EL (cell line): ENCODE results near the gene ARID3C.

Experiments used
- DNase-seq: peaks from one replicate; pipeline ENCODE4 v3.0.0-alpha.2; 2016

Gene ARID3C

GRCh38 chr9:34627716-34628655 is 880 bp downstream of the ARID3C start:
- DNase-seq: no peak

- DNase-seq: no peak
Measured at GRCh38 chr9:34625186-34625486, 3.7 kb downstream of the ARID3C start.

GRCh38 chr9:34624475-34625185 is 4.2 kb downstream of the ARID3C start:
- DNase-seq: no peak

GRCh38 chr9:34623374-34624235 is 5.3 kb downstream of the ARID3C start:
- no peak for DNase-seq

GRCh38 chr9:34620061-34620994 is 8.5 kb downstream of the ARID3C start, which contains the start of gene DCTN3:
TSS of gene DCTN3 (minus strand) at chr9:34620495. CDS start at chr9:34620464, 31 bp downstream.
- peak; percentile 96 for DNase-seq

DNA sequence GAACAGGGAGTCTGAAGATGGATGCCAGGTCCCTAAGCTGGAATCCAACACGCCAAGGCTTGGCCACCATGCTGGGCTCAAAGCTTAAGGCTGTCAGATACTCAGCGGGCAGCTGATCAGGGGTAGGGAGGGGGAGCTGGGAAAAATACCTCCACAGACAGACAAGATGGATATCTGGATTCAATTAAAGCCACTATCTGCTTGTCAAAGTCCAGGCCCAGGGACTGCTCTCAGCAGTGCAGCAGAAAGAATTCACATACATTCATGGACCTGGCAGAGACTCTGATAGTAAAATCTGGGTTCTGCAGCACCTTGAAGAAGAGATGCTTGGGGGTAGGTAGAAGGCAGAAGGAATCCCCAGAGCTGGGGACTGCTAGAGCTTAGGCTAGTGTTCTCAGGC is 13.7 kb downstream of the ARID3C start:
- DNase-seq: no peak

DNA sequence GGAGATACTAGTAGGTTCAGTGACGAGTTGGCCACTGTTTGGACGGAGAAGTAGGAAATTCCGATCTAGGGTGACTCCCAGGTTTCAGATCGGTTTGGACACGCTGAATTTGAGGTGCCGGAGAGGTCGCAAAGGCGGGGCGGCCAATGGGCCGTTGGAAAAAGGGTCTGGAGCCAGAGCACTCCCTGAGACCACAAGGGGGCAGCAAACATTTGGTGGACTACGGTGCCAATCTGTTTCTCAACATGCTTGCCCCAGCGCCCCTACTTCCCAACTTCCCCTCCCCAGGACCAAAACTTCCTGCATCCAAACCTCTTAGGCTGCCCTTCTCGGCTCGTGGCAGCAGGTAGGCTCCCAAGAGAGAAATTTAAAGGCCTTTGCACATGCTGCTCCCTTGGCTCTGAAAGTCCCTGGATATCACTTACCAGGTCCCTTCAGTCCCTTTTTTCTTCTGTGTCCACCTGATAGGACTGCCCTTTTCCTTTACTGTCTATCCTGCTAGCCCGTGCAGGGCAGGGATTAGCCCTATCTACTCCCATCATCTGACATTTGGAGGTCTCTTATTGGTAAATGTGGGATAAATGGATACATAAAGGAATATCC is 16.0 kb downstream of the ARID3C start:
- peak; percentile 82 for DNase-seq

DNA sequence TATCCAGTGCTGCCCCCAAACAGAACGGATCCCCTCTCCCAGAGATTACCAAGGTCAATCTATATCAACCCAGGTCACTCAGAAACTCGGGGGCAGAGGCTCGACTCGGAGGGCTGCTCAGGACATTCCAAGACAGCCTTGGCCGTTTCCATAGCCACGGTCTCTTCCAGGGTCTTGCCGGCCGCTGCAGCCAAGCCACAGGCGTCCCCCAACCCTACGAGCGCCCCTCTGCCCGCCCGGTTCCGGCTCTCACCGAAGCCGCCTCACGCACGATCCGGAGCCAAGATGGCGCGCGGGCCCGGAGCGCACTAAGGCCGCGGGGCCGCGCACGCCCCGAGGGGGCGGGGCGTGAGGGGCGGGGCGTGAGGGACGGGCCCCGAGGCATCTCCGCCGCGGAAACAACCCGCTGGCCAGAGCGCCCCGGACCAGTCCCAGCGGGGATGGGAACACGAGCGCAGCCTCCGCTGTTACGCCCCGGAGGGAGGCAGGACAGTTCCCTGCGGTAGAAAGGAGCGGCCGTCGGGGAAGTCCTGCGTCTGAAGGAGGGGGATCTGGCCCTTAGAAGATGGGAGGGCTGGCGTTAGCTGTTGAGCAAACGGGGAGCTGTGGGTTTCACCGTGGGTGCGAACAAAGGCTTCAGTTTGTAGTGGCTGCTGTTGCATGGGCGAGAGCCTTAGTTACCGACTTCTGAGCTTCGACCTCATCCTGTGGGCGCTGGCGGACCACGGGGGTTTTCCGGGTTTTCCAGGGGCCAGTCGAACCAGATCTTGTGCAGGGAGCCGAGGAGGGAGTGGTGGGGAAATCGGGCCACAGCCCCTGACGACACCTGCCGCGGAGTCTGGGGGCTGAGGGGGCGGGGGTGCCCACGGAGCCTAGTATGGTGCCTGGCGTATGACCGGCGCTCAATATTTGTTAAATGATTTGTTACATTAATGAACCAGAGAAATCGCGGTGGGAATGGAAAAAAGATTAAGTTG is 16.8 kb downstream of the ARID3C start, which contains the start of gene RPP25L:
RPP25L (minus strand) TSS at position 287 of the 977 bp plus-strand sequence. CDS start 801 bp downstream, outside the sequence.
- peak; percentile 88 for DNase-seq

DNA sequence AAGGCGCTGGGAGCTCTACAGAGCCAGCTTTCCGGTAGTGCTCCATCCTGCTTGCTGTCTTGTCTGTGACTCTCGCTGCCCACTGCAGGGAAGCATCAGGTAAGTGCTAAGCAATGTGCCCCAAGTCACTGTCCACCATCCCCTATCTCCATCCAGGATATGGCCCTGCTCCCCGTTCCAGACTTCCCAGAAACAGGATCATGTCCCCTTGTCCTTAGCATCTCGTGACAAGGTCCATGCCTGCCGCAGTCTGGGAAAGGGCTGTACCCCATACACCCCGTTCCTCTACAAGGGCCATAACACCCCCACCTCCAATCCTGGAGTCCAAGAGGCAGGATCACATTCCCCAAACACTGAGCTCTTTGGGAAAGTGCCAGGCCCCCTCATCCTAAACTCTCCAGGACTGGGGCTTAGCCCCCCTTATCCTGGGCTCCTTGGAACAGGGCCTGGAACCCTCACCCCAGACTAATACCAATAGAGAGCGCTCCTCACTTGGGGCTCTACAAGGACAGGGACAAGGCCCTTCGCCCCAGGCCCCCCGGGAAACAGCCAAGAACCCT is 17.5 kb downstream of the ARID3C start:
- DNase-seq: no peak

- no peak for DNase-seq
Measured at GRCh38 chr9:34610434-34611206, 18.2 kb downstream of the ARID3C start.

- DNase-seq: no peak
Measured at GRCh38 chr9:34607331-34607730, 21.5 kb downstream of the ARID3C start.

DNA sequence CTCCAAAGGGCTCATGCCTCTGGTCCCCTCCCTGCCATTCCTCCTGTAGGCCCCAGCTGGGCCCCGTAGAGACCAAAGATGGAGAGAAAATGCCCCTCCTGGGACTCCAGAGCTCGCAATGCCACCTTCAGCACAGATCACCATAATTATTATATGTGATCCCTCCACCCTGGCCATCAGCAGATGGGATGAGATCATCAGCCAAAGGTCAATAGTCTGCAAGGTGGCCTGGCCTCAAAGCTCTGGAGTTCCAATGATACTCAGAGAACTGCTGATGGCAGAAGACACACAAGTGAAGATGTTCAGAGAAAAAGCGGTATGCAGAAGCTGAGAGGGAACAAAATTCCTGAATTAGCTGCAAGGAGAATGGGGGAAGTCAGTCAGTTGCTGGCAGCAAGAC is 22.0 kb downstream of the ARID3C start:
- no peak for DNase-seq

- DNase-seq: no peak
Measured at GRCh38 chr9:34606190-34606589, 22.7 kb downstream of the ARID3C start.

GRCh38 chr9:34603610-34604231 is 25.1 kb downstream of the ARID3C start:
- DNase-seq: peak; percentile 75

- DNase-seq: no peak
Measured at GRCh38 chr9:34601937-34602573, 26.8 kb downstream of the ARID3C start.

DNA sequence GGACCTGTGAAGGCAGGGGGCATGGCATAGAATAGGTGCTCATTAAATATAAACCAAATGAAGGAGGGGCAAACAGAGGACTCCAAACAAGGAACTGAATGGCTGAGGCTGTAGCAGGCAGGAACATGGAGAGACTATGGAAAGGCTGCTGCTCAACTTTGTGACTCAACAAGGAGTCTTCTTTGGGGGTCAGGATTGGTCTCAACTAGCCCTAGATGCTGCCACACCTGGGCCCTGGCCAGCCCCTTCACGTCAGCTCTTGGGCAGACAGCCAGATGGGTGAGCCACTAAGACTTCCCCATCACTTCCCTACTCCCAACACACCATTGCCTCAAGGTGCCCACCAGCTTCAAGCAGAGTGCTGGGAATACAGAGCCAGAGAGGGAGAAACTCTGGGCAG is 28.0 kb downstream of the ARID3C start:
- no peak for DNase-seq

DNA sequence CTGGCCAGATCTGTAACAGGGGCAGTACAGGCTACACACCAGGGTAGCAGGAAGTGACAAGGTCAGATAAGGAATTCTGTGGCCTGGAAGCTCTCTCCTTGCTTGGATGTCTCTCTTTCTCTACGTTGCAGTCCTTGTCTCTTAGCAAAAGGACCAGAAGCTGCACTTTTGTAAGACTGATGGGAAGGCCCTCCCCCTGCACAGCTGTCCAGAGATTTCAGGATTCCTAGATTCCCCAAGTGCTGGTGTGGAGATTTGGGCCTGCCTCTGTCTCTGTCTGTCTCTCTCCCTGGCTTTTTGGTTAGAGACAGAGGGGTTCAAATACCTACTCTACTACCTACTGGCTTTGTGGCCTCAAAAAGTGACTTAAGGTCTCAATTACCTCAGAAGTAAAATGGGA is 29.3 kb downstream of the ARID3C start:
- DNase-seq: no peak

GRCh38 chr9:34594177-34594576 is 34.7 kb downstream of the ARID3C start:
- DNase-seq: no peak
